Activated CD4-positive, alpha-beta memory T cell treated with anti-CD3 and anti-CD28 coated beads for 36 hours (primary cell): ENCODE data around the gene ANKRD34A. TPM values are rescaled to one million over a fixed set of nuclear protein-coding genes. Genes with fewer than 3 reads are reported as not detected.
A peak's percentile ranks its signal among the peaks of the same experiment; 100 is the strongest.

Experiments used
- CTCF ChIA-PET: fragments of 350-600 bp; sonication (Branson Sonifier 250); formaldehyde crosslinking; loops from one replicate; lab custom pipeline; 2021; ENCODE audit warnings: antibody characterized with exemption, inconsistent platforms; lab: Charles Lee
- POLR2A ChIA-PET: fragments of 350-600 bp; sonication (Branson Sonifier 250); formaldehyde crosslinking; loops from one replicate; lab custom pipeline; 2021; ENCODE audit warnings: antibody characterized with exemption; lab: Charles Lee
- DNase-seq: peaks from one replicate; pipeline ENCODE4 v3.0.0-alpha.2; 2020
- H3K27ac Mint-ChIP-seq: one replicate; pipeline ENCODE4 v1.8.0; 2021; ENCODE audit warnings: mixed read lengths
- H3K27me3 Mint-ChIP-seq: one replicate; pipeline ENCODE4 v1.8.0; 2021; ENCODE audit warnings: mixed read lengths
- H3K36me3 Mint-ChIP-seq: one replicate; pipeline ENCODE4 v1.8.0; 2021; ENCODE audit warnings: mixed read lengths
- H3K4me1 Mint-ChIP-seq: one replicate; pipeline ENCODE4 v1.8.0; 2021; ENCODE audit warnings: low read depth, mixed read lengths
- H3K4me3 Mint-ChIP-seq: one replicate; pipeline ENCODE4 v1.8.0; 2021; ENCODE audit warnings: mild to moderate bottlenecking, mixed read lengths
- H3K9me3 Mint-ChIP-seq: one replicate; pipeline ENCODE4 v1.8.0; 2021; ENCODE audit warnings: mixed read lengths
- intact Hi-C: fragments of 100-400 bp; cut with micrococcal nuclease; formaldehyde crosslinking; loops from one replicate; pipeline ENCODE4 v1.15.1; 2023
- total RNA-seq, 2 experiments: library from RNA; stranded (reverse); gene quantifications; one replicate each; pipeline ENCODE4 v1.2.3, GENCODE V29; 2021

The ANKRD34A gene
- total RNA-seq, 2 experiments from 2014 or later = 4.6 to 4.7 TPM

GRCh38 chr1:145996433-145997015, 32.1 kb upstream of the ANKRD34A start, which contains the start of gene TXNIP:
TSS of gene TXNIP (minus strand) at chr1:145996579. CDS start at chr1:145996266, 313 bp downstream.
- Mint-ChIP-seq H3K27ac (peak within 1 kb of the TSS; percentile 92), H3K9me3 (no peaks in the 10 kb centered on the region)

GRCh38 chr1:145995964-145996432, 31.6 kb upstream of the ANKRD34A start:
- H3K4me1 Mint-ChIP-seq = peaks cover 62% of the 10 kb centered on the region
- ChIA-PET CTCF (interaction anchor here (1.1 to 5.0 kb wide), 4 partner anchors 11 to 37 kb away, joined by 3 to 72 read pairs (median 8); no protein-coding TSS in a partner anchor), POLR2A (interaction anchor here (1.2 to 13.2 kb wide), 8 partner anchors 10 to 76 kb away, joined by 3 to 183 read pairs (median 6); partner anchors contain the start of genes ANKRD34A, LIX1L, POLR3GL and RBM8A)
- intact Hi-C loops = loop anchor here (1.0 to 5.0 kb wide), 6 partner anchors 16 to 169 kb away; partner anchors contain the start of genes ANKRD34A, LIX1L, PIAS3 and POLR3GL
- H3K9me3 Mint-ChIP-seq = no peaks in the 10 kb centered on the region
- H3K27ac Mint-ChIP-seq = peak overlapping the region; percentile 92
- DNase-seq = no peak
- no peaks in the 10 kb centered on the region for H3K27me3 Mint-ChIP-seq
- H3K36me3 Mint-ChIP-seq = peaks cover 38% of the 10 kb centered on the region
- peak overlapping the region; percentile 88 for H3K4me3 Mint-ChIP-seq

More at GRCh38 chr1:145996433-145997015, 32.1 kb upstream of the ANKRD34A start, which contains the start of gene TXNIP:
- peak; percentile 97 for DNase-seq
- ChIA-PET CTCF (interaction anchor here (1.1 to 5.0 kb wide), 6 partner anchors 11 to 36 kb away, joined by 3 to 72 read pairs (median 8); partner anchors contain the start of genes ANKRD34A and POLR3GL), POLR2A (interaction anchor here (1.0 to 13.2 kb wide), 10 partner anchors 10 to 77 kb away, joined by 3 to 183 read pairs (median 6); partner anchors contain the start of genes ANKRD34A, LIX1L, POLR3GL and RBM8A)
- Mint-ChIP-seq H3K4me1 (peaks cover 63% of the 10 kb centered on the region), H3K36me3 (peaks cover 38% of the 10 kb centered on the region), H3K27me3 (no peaks in the 10 kb centered on the region), H3K4me3 (peak within 1 kb of the TSS; percentile 88)
- intact Hi-C loops = loop anchor here (1.0 to 5.0 kb wide), 7 partner anchors 16 to 169 kb away; partner anchors contain the start of genes ANKRD34A, LIX1L, PEX11B and PIAS3

DNA sequence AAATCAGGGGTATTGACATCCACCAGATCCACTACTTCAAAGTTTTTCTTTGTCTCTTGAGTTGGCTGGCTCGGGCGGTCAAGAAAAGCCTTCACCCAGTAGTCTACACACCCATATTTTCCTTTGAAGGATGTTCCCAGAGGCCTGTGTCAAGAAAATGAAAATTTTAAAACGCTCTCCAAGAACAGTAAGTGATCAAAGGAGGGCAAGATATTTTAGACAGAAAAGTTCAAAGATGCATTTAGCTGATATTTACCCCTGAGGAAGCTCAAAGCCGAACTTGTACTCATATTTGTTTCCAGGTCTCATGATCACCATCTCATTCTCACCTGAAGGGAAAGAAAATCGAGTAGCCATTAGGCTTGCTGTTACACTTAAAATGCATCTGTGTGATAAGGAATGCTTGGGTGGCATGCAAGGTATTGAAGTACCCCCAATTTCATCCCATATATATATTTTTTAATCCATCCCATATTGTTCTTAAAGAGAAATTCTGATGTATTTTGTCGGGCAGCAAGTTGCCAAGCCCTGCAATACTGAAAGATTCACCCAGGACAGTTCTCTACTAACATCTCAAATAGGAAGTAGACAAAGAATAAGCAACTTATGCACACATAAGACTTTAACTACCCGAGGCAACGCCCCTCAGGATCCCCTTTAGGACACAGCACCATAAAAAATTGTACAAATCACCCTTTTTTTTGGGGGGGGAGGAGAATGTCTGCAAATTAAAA, 30.9 kb upstream of the ANKRD34A start:
- CTCF ChIA-PET = interaction anchor here (0.7 to 5.0 kb wide), 4 partner anchors 11 to 68 kb away, joined by 3 to 72 read pairs (median 8); partner anchors contain the start of gene RBM8A
- peaks cover 69% of the 10 kb centered on the region for H3K4me1 Mint-ChIP-seq
- no peaks in the 10 kb centered on the region for H3K27me3 Mint-ChIP-seq
- POLR2A ChIA-PET = interaction anchor here (1.2 to 13.2 kb wide), 6 partner anchors 12 to 76 kb away, joined by 3 to 183 read pairs (median 8); partner anchors contain the start of genes ANKRD34A, POLR3GL and RBM8A
- H3K9me3 Mint-ChIP-seq = no peaks in the 10 kb centered on the region
- no peak for DNase-seq
- peaks cover 38% of the 10 kb centered on the region for H3K36me3 Mint-ChIP-seq
- H3K27ac Mint-ChIP-seq = peak overlapping the region; percentile 92
- H3K4me3 Mint-ChIP-seq = peak overlapping the region; percentile 88
- intact Hi-C loops = loop anchor here (5.0 kb wide), 2 partner anchors 138 to 168 kb away; partner anchors contain the start of gene PIAS3

DNA sequence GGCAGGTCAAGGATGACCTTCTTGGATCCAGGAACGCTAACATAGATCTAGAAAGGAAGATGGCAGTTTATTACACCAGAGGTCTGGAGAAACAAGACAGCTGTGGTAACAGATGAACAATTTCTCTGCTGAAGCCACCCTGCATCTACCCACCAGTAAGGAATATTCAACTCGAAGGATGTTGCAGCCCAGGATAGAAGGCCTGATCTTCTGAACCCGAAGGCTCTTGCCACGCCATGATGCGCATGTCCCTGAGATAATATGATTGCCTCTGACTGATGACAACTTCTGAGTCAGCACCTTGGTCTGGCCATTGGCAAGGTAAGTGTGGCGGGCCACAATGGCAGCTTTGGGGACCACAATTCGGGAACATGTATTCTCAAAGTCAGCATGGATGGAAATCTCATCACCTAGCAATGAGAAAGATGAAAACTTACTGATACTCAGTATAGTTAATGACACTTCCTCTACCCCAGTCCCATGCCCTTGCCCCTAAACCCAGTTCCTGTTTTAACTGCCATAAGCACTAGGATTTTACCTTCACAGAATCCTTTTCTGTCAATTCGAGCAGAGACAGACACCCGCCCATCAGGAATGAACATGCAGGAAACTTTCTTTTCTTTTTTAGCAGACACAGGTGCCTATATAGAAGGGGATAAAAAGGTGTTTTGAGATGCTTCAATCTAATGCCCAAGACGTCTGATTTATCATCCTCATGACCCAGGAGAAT, 30.2 kb upstream of the ANKRD34A start:
- peak overlapping the region; percentile 88 for H3K4me3 Mint-ChIP-seq
- peak overlapping the region; percentile 92 for H3K27ac Mint-ChIP-seq
- H3K36me3 Mint-ChIP-seq = peaks cover 38% of the 10 kb centered on the region
- peaks cover 63% of the 10 kb centered on the region for H3K4me1 Mint-ChIP-seq
- intact Hi-C loops = loop anchor here (5.0 kb wide), 2 partner anchors 137 to 167 kb away; partner anchors contain the start of gene PIAS3
- no peaks in the 10 kb centered on the region for H3K9me3 Mint-ChIP-seq
- no peaks in the 10 kb centered on the region for H3K27me3 Mint-ChIP-seq
- ChIA-PET POLR2A (interaction anchor here (0.6 to 13.2 kb wide), 5 partner anchors 9 to 75 kb away, joined by 3 to 183 read pairs (median 3); partner anchors contain the start of genes ANKRD34A and POLR3GL), CTCF (interaction anchor here (1.7 to 5.2 kb wide), 5 partner anchors 10 to 16 kb away, joined by 5 to 72 read pairs (median 13); no protein-coding TSS in a partner anchor)
- peak; percentile 74 for DNase-seq

DNA sequence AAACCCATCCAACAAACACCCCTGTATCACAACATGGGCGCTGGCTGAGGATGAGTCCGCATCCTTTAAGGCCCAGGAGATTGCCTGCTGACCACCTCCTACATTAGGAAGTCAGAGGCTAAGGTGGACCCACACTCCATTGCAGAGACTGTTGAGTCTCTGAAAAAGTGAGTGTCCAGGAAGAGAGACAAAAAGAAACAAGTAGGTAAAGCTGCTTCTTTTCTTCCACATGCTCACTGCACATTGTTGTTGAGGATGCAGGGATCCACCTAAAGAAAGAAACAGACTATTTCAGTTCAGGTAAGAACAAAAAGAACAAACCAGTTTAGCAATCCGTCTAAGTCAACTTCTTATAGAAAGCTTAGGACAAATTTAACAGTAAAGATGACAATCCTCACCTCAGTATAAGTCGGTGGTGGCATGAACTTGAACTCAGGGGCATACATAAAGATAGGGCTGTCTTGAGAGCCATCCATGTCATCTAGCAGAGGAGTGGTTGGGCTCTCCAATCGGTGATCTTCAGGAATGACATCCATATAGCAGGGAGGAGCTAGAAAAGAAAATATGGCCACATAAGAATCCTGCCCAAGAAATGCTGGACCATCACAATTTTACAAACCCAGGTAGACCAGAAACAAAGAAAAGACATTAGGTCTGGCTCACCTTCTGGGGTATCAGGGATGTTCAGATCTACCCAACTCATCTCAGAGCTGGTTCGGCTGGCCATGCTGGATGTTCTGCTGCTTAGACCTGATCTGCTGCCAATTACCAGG, 29.4 kb upstream of the ANKRD34A start:
- ChIA-PET POLR2A (interaction anchor here (0.6 to 13.2 kb wide), 4 partner anchors 9 to 30 kb away, joined by 3 to 183 read pairs (median 4); partner anchors contain the start of genes ANKRD34A and POLR3GL), CTCF (interaction anchor here (1.3 to 5.2 kb wide), 3 partner anchors 12 to 30 kb away, joined by 3 to 43 read pairs (median 13); partner anchors contain the start of gene ANKRD34A)
- Mint-ChIP-seq H3K9me3 (no peaks in the 10 kb centered on the region), H3K36me3 (peaks cover 38% of the 10 kb centered on the region), H3K27ac (peak overlapping the region; percentile 92), H3K4me3 (peak overlapping the region; percentile 88), H3K4me1 (peaks cover 57% of the 10 kb centered on the region), H3K27me3 (no peaks in the 10 kb centered on the region)
- DNase-seq = no peak
- intact Hi-C loops = no loop called here

GRCh38 chr1:145992958-145993617, 28.7 kb upstream of the ANKRD34A start:
- peaks cover 56% of the 10 kb centered on the region for H3K4me1 Mint-ChIP-seq
- H3K9me3 Mint-ChIP-seq = no peaks in the 10 kb centered on the region
- peaks cover 38% of the 10 kb centered on the region for H3K36me3 Mint-ChIP-seq
- peak overlapping the region; percentile 92 for H3K27ac Mint-ChIP-seq
- peak overlapping the region; percentile 88 for H3K4me3 Mint-ChIP-seq
- ChIA-PET CTCF (interaction anchor here (0.6 to 5.2 kb wide), 4 partner anchors 13 to 29 kb away, joined by 3 to 43 read pairs (median 8); partner anchors contain the start of gene ANKRD34A), POLR2A (interaction anchor here (13.2 kb wide), 1 partner anchor 13 kb away, joined by 183 read pairs; no protein-coding TSS in a partner anchor)
- H3K27me3 Mint-ChIP-seq = no peaks in the 10 kb centered on the region
- intact Hi-C loops = no loop called here
- no peak for DNase-seq

DNA sequence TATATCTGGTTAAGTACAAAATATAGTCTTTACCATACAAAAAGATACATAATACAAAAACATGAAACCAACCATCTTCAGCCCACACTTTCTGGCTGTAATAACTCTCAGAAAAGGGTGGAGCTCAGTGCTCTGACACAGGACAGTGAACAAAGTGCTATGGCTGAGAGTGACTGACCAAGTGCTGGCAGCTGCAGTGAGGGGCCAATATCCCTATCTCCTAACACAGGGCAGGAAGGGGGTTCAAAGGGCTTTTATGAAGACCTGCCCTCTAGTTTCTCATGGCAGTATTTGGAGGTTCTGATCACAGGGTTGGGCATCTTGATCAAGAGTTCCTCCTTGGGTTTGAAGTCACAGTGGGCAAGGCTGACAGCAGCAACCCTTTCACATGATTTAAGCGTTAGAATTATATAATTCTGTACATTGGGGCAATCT, 28.1 kb upstream of the ANKRD34A start:
- peak overlapping the region; percentile 92 for H3K27ac Mint-ChIP-seq
- intact Hi-C loops = no loop called here
- CTCF ChIA-PET = interaction anchor here (0.6 to 5.2 kb wide), 3 partner anchors 14 to 20 kb away, joined by 3 to 43 read pairs (median 13); no protein-coding TSS in a partner anchor
- H3K36me3 Mint-ChIP-seq = peaks cover 38% of the 10 kb centered on the region
- peaks cover 56% of the 10 kb centered on the region for H3K4me1 Mint-ChIP-seq
- no peaks in the 10 kb centered on the region for H3K27me3 Mint-ChIP-seq
- peak overlapping the region; percentile 88 for H3K4me3 Mint-ChIP-seq
- POLR2A ChIA-PET = interaction anchor here (13.2 kb wide), 1 partner anchor 12 kb away, joined by 183 read pairs; no protein-coding TSS in a partner anchor
- DNase-seq = no peak
- H3K9me3 Mint-ChIP-seq = no peaks in the 10 kb centered on the region

GRCh38 chr1:145991735-145992412, 27.5 kb upstream of the ANKRD34A start:
- intact Hi-C loops = no loop called here
- Mint-ChIP-seq H3K27ac (peak overlapping the region; percentile 92), H3K36me3 (peaks cover 38% of the 10 kb centered on the region), H3K27me3 (no peaks in the 10 kb centered on the region), H3K4me3 (no peak overlapping the region), H3K9me3 (no peaks in the 10 kb centered on the region), H3K4me1 (peaks cover 54% of the 10 kb centered on the region)
- POLR2A ChIA-PET = interaction anchor here (13.2 kb wide), 1 partner anchor 12 kb away, joined by 183 read pairs; no protein-coding TSS in a partner anchor
- CTCF ChIA-PET = interaction anchor here (2.1 to 5.2 kb wide), 3 partner anchors 10 to 14 kb away, joined by 8 to 43 read pairs (median 13); no protein-coding TSS in a partner anchor
- no peak for DNase-seq

DNA sequence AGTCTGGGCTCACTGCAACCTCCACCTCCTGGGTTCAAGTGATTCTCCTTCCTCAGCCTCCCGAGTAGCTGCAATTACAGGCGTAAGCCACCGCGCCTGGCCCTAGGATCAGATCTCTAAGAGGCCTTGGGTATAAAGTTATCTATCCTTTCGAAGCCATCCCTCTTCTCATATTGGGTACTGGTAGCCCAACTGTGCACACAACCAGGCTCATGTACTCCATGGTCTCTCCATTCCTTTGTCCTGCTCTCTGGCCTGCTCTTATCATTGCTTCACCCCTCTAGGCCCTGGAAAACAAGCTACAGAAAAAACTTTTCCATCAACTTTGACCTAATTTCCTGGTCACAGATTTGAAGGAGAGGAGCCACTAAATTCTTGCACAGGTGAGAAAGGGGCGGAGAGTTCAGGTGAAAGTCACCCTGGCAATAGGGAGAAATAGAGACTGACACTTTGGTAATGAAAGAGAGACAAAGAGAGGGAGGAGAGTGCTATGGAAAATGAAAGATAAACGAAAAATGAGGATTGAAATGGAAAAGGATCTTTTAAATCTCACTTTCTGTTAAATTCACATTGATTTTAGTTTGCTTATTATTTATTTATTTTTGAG, 26.0 kb upstream of the ANKRD34A start:
- ChIA-PET CTCF (interaction anchor here (2.1 to 5.2 kb wide), 3 partner anchors 8 to 42 kb away, joined by 6 to 43 read pairs (median 8); no protein-coding TSS in a partner anchor), POLR2A (interaction anchor here (1.1 to 13.2 kb wide), 2 partner anchors 10 to 12 kb away, joined by 3 to 183 read pairs; no protein-coding TSS in a partner anchor)
- Mint-ChIP-seq H3K4me1 (peaks cover 63% of the 10 kb centered on the region), H3K36me3 (peaks cover 29% of the 10 kb centered on the region), H3K27me3 (no peaks in the 10 kb centered on the region), H3K4me3 (no peak overlapping the region), H3K9me3 (no peaks in the 10 kb centered on the region), H3K27ac (peak overlapping the region; percentile 6)
- intact Hi-C loops = no loop called here
- no peak for DNase-seq
